ENCODE results near the gene PGS1. TPM values are rescaled to one million over a fixed set of nuclear protein-coding genes. Genes with fewer than 3 reads are reported as not detected.

Gene PGS1
- total and polyA plus RNA-seq, 2 donors (not counting 1 experiment from before 2014, with no cell fraction given) = 22.4 to 34.5 TPM

DNA sequence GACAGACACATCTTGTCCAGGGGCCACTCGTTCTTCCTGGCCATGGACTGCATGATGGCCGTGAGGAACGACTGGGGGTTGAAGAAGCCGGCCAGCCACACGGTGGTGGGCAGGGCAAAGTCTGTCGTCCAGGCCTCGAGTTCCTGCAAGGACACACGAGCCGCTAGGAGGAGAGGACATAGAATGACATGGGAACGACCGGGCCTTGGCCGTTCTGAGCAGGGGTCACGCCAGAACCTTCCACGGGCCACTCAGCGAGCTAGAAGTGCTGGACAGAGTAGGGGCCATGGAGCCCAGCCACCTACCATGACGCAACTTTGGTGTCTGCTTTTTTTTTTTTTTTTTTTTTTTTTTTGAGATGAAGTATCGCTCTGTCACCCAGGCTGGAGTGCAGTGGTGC is 47.0 kb downstream of the PGS1 start:
- H3K4me1 ChIP-seq (ENCODE audit: control insufficient read depth, extremely low read depth, insufficient read depth, low read length) = peaks cover 2% of the 10 kb centered on the region
- H3K9me3 ChIP-seq (ENCODE audit: control insufficient read depth, insufficient read depth, low read depth, low read length) = no peaks in the 10 kb centered on the region
- no peak overlapping the region for H3K4me2 ChIP-seq (ENCODE audit: extremely low read depth, insufficient read depth, low read length)
- H3K4me3 ChIP-seq (replicated peaks in 1 of 4; ENCODE audit: control extremely low read depth in 1 of 4, insufficient read depth in 1 of 4, low read depth in 3 of 4, low read length in 4 of 4) = no peak overlapping the region
- H3K79me2 ChIP-seq (ENCODE audit: control insufficient read depth, insufficient read depth, low read length) = no peaks in the 10 kb centered on the region
- H3K36me3 ChIP-seq (ENCODE audit: control insufficient read depth, insufficient read depth, low read length) = peaks cover 29% of the 10 kb centered on the region
- no peak overlapping the region for H3K27ac ChIP-seq (ENCODE audit: insufficient read depth, low read length)
- H2AFZ ChIP-seq (ENCODE audit: low read length) = no peak overlapping the region
- no peaks in the 10 kb centered on the region for H4K20me1 ChIP-seq (ENCODE audit: control insufficient read depth, extremely low read depth, insufficient read depth, low read length)
- H3K27me3 ChIP-seq (ENCODE audit: control insufficient read depth, insufficient read depth, low read length) = no peaks in the 10 kb centered on the region
- no peak overlapping the region for H3K9ac ChIP-seq (ENCODE audit: insufficient read depth, low read length)
- DNase-seq (ENCODE audit: low read depth in 2 of 2) = no peak
- TF ChIP-seq, protein P1, sequence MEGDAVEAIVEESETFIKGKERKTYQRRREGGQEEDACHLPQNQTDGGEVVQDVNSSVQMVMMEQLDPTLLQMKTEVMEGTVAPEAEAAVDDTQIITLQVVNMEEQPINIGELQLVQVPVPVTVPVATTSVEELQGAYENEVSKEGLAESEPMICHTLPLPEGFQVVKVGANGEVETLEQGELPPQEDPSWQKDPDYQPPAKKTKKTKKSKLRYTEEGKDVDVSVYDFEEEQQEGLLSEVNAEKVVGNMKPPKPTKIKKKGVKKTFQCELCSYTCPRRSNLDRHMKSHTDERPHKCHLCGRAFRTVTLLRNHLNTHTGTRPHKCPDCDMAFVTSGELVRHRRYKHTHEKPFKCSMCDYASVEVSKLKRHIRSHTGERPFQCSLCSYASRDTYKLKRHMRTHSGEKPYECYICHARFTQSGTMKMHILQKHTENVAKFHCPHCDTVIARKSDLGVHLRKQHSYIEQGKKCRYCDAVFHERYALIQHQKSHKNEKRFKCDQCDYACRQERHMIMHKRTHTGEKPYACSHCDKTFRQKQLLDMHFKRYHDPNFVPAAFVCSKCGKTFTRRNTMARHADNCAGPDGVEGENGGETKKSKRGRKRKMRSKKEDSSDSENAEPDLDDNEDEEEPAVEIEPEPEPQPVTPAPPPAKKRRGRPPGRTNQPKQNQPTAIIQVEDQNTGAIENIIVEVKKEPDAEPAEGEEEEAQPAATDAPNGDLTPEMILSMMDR (conservative IDR thresholded peaks at IDR 0.05 in 1 of 2, IDR thresholded peaks at IDR 0.05 in 1 of 2; ENCODE audit: low read depth in 1 of 2, low read length in 2 of 2) = no peak
- no peak for TF ChIP-seq EZH2 (IDR thresholded peaks at IDR 0.05; ENCODE audit: low read length, missing control alignments)

DNA sequence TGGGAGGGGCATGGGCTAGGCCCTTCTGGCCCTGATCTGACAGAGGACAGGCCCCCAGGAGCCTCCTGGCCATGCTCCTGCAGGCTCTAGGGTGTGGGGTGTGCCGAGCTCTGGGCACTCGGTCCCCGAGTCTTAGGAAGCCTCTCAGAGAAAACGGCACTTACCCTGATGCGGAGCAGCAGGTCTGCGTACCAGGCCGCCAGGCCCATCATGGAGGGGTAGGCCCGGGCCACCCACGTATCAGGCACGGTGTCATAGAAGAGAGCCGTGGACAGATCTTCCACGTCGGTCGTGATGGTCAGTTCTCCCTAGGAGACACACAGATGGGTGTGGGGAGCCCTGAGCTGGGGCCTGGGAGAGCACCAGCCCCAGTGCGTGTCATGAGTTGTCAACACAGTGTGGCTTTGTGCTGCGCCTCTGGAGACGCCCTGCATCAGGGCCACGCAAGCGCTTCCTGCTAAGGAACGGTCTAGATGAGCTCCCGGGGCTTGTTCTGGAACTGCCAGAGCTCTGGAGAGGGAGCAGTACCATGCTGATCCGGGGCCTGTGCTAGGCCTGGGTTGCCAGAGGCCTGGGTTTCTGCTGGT is 47.9 kb downstream of the PGS1 start:
- Histone ChIP-seq H3K4me1 (ENCODE audit: control insufficient read depth, extremely low read depth, insufficient read depth, low read length) (peaks cover 2% of the 10 kb centered on the region), H3K79me2 (ENCODE audit: control insufficient read depth, insufficient read depth, low read length) (no peaks in the 10 kb centered on the region), H3K4me2 (ENCODE audit: extremely low read depth, insufficient read depth, low read length) (no peak overlapping the region), H3K9ac (ENCODE audit: insufficient read depth, low read length) (no peak overlapping the region), H4K20me1 (ENCODE audit: control insufficient read depth, extremely low read depth, insufficient read depth, low read length) (no peaks in the 10 kb centered on the region), H3K27me3 (ENCODE audit: control insufficient read depth, insufficient read depth, low read length) (no peaks in the 10 kb centered on the region), H3K36me3 (ENCODE audit: control insufficient read depth, insufficient read depth, low read length) (peaks cover 29% of the 10 kb centered on the region), H3K9me3 (ENCODE audit: control insufficient read depth, insufficient read depth, low read depth, low read length) (no peaks in the 10 kb centered on the region), H3K4me3 (replicated peaks in 1 of 4; ENCODE audit: control extremely low read depth in 1 of 4, insufficient read depth in 1 of 4, low read depth in 3 of 4, low read length in 4 of 4) (no peak overlapping the region), H2AFZ (ENCODE audit: low read length) (no peak overlapping the region), H3K27ac (ENCODE audit: insufficient read depth, low read length) (no peak overlapping the region)
- TF ChIP-seq EZH2 (IDR thresholded peaks at IDR 0.05; ENCODE audit: low read length, missing control alignments) = no peak
- TF ChIP-seq, protein P1 (conservative IDR thresholded peaks at IDR 0.05 in 1 of 2, IDR thresholded peaks at IDR 0.05 in 1 of 2; ENCODE audit: low read depth in 1 of 2, low read length in 2 of 2) = no peak
- DNase-seq (ENCODE audit: low read depth in 2 of 2) = no peak

DNA sequence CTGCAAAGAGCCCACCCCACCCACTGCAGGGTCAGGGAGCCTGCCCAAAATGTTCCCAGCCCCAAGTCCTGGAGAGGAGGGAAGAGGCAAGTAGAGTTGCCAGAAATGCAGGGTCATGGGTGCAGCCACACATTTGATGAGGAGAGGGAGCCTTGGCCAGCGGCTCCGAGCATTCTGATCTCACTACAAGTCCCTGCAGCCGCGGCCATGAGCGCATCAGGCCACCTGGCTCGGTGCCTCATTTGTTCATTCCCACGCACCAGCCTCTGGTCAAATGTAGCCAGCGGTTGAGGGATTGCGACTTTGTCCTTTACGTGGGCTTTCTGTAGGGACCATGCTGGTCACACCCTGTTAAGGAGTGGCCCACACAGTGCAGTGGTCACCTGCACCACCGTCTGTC is 48.7 kb downstream of the PGS1 start:
- H3K79me2 ChIP-seq (ENCODE audit: control insufficient read depth, insufficient read depth, low read length) = no peaks in the 10 kb centered on the region
- no peak for TF ChIP-seq EZH2 (IDR thresholded peaks at IDR 0.05; ENCODE audit: low read length, missing control alignments)
- TF ChIP-seq, protein P1 (conservative IDR thresholded peaks at IDR 0.05 in 1 of 2, IDR thresholded peaks at IDR 0.05 in 1 of 2; ENCODE audit: low read depth in 1 of 2, low read length in 2 of 2) = no peak
- no peaks in the 10 kb centered on the region for H4K20me1 ChIP-seq (ENCODE audit: control insufficient read depth, extremely low read depth, insufficient read depth, low read length)
- no peak overlapping the region for H3K4me2 ChIP-seq (ENCODE audit: extremely low read depth, insufficient read depth, low read length)
- no peak for DNase-seq (ENCODE audit: low read depth in 2 of 2)
- H3K36me3 ChIP-seq (ENCODE audit: control insufficient read depth, insufficient read depth, low read length) = peaks cover 24% of the 10 kb centered on the region
- no peak overlapping the region for H2AFZ ChIP-seq (ENCODE audit: low read length)
- no peak overlapping the region for H3K4me3 ChIP-seq (replicated peaks in 1 of 4; ENCODE audit: control extremely low read depth in 1 of 4, insufficient read depth in 1 of 4, low read depth in 3 of 4, low read length in 4 of 4)
- H3K9me3 ChIP-seq (ENCODE audit: control insufficient read depth, insufficient read depth, low read depth, low read length) = no peaks in the 10 kb centered on the region
- no peak overlapping the region for H3K27ac ChIP-seq (ENCODE audit: insufficient read depth, low read length)
- H3K4me1 ChIP-seq (ENCODE audit: control insufficient read depth, extremely low read depth, insufficient read depth, low read length) = no peaks in the 10 kb centered on the region
- no peak overlapping the region for H3K9ac ChIP-seq (ENCODE audit: insufficient read depth, low read length)
- H3K27me3 ChIP-seq (ENCODE audit: control insufficient read depth, insufficient read depth, low read length) = no peaks in the 10 kb centered on the region
